HG03196 (cell line): ENCODE data around the gene FBXL7.
"Not testable (repeated sequence)": the region's sequence is repeated elsewhere in the genome, so short reads cannot be mapped to it uniquely, and the experiment has no call there.

ENCODE experiments used
- ATAC-seq: cut with Tn5 transposase; IDR thresholded peaks from one replicate; pipeline ENCODE4 v1.9.1; 2021; ENCODE audit not compliant: unreplicated experiment

The FBXL7 gene

GRCh38 chr5:15852949-15853348, 353.0 kb downstream of the FBXL7 start:
- ATAC-seq, result no peak

GRCh38 chr5:15858326-15858725, 358.3 kb downstream of the FBXL7 start:
- no peak for ATAC-seq

GRCh38 chr5:15864536-15865215, 364.7 kb downstream of the FBXL7 start:
- ATAC-seq, result no peak

- ATAC-seq, result not testable (repeated sequence)
Observed at GRCh38 chr5:15872259-15872658, 372.3 kb downstream of the FBXL7 start.

GRCh38 chr5:15877914-15878313, 377.9 kb downstream of the FBXL7 start:
- no peak for ATAC-seq

GRCh38 chr5:15880201-15880600, 380.2 kb downstream of the FBXL7 start:
- ATAC-seq, result no peak

- ATAC-seq, result no peak
Observed at GRCh38 chr5:15885156-15885555, 385.2 kb downstream of the FBXL7 start.

- ATAC-seq, result no peak
Observed at GRCh38 chr5:15886156-15886555, 386.2 kb downstream of the FBXL7 start.

GRCh38 chr5:15887093-15887492, 387.1 kb downstream of the FBXL7 start:
- no peak for ATAC-seq

GRCh38 chr5:15889001-15889400, 389.0 kb downstream of the FBXL7 start:
- ATAC-seq, result no peak

GRCh38 chr5:15893866-15894265, 393.9 kb downstream of the FBXL7 start:
- ATAC-seq, result no peak

- ATAC-seq, result no peak
Observed at GRCh38 chr5:15897656-15898055, 397.7 kb downstream of the FBXL7 start.

- no peak for ATAC-seq
Observed at GRCh38 chr5:15898641-15899040, 398.7 kb downstream of the FBXL7 start.

GRCh38 chr5:15899481-15899880, 399.5 kb downstream of the FBXL7 start:
- ATAC-seq, result no peak

GRCh38 chr5:15901151-15901550, 401.2 kb downstream of the FBXL7 start:
- ATAC-seq, result no peak

- no peak for ATAC-seq
Observed at GRCh38 chr5:15902066-15902465, 402.1 kb downstream of the FBXL7 start.

GRCh38 chr5:15904899-15905830, 405.2 kb downstream of the FBXL7 start:
- ATAC-seq, result no peak

GRCh38 chr5:15914638-15915037, 414.7 kb downstream of the FBXL7 start:
- no peak for ATAC-seq

- no peak for ATAC-seq
Observed at GRCh38 chr5:15926586-15926985, 426.6 kb downstream of the FBXL7 start.

GRCh38 chr5:15927710-15928380, 427.9 kb downstream of the FBXL7 start:
- ATAC-seq, result no peak

- ATAC-seq, result no peak
Observed at GRCh38 chr5:15929611-15930263, 429.8 kb downstream of the FBXL7 start.
